Measurements from ENCODE around the gene CEP162.

DNA sequence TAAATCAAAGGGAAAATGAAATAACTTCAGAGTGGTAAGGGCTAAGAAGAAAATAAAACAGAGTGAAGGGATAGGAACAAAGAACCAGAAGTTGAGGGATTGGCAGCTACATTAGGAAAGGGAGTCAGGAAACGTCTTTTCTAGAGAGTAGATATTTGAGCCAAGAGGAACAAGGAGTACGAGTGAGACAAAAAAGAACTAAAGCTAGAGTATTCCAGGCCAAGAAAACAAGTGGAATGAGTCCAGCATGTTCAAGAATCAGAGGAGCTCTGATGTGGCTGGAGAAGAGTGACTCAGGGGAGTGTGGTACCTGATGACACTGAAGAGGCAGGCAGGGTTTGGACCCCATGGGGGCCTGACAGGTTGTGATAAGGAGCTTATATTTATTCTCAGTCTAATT is 66.3 kb downstream of the CEP162 start:
- TF ChIP-seq, protein P1, sequence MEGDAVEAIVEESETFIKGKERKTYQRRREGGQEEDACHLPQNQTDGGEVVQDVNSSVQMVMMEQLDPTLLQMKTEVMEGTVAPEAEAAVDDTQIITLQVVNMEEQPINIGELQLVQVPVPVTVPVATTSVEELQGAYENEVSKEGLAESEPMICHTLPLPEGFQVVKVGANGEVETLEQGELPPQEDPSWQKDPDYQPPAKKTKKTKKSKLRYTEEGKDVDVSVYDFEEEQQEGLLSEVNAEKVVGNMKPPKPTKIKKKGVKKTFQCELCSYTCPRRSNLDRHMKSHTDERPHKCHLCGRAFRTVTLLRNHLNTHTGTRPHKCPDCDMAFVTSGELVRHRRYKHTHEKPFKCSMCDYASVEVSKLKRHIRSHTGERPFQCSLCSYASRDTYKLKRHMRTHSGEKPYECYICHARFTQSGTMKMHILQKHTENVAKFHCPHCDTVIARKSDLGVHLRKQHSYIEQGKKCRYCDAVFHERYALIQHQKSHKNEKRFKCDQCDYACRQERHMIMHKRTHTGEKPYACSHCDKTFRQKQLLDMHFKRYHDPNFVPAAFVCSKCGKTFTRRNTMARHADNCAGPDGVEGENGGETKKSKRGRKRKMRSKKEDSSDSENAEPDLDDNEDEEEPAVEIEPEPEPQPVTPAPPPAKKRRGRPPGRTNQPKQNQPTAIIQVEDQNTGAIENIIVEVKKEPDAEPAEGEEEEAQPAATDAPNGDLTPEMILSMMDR (IDR thresholded peaks at IDR 0.05), result no peak
- TF ChIP-seq, protein P2, sequence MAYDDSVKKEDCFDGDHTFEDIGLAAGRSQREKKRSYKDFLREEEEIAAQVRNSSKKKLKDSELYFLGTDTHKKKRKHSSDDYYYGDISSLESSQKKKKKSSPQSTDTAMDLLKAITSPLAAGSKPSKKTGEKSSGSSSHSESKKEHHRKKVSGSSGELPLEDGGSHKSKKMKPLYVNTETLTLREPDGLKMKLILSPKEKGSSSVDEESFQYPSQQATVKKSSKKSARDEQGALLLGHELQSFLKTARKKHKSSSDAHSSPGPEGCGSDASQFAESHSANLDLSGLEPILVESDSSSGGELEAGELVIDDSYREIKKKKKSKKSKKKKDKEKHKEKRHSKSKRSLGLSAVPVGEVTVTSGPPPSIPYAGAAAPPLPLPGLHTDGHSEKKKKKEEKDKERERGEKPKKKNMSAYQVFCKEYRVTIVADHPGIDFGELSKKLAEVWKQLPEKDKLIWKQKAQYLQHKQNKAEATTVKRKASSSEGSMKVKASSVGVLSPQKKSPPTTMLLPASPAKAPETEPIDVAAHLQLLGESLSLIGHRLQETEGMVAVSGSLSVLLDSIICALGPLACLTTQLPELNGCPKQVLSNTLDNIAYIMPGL (CRISPR knock-in tag; IDR thresholded peaks at IDR 0.05), result no peak
- no peak for TF ChIP-seq ESRRA (CRISPR knock-in tag; IDR thresholded peaks at IDR 0.05; ENCODE audit: borderline replicate concordance)
- no peak for TF ChIP-seq ZNF317 (CRISPR knock-in tag; IDR thresholded peaks at IDR 0.05; ENCODE audit: borderline replicate concordance, low read depth)
- TF ChIP-seq ZNF263 (CRISPR knock-in tag; IDR thresholded peaks at IDR 0.05; ENCODE audit: low read depth), result no peak
- TF ChIP-seq, protein P3, sequence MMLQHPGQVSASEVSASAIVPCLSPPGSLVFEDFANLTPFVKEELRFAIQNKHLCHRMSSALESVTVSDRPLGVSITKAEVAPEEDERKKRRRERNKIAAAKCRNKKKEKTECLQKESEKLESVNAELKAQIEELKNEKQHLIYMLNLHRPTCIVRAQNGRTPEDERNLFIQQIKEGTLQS (CRISPR knock-in tag; conservative IDR thresholded peaks at IDR 0.05), result no peak
- TF ChIP-seq JUN (CRISPR knock-in tag; IDR thresholded peaks at IDR 0.05), result no peak
- TF ChIP-seq, protein P4, sequence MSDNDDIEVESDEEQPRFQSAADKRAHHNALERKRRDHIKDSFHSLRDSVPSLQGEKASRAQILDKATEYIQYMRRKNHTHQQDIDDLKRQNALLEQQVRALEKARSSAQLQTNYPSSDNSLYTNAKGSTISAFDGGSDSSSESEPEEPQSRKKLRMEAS (CRISPR knock-in tag; IDR thresholded peaks at IDR 0.05), result no peak
- no peak for TF ChIP-seq FOXJ3 (CRISPR knock-in tag; IDR thresholded peaks at IDR 0.05; ENCODE audit: borderline replicate concordance)

Measured in WTC11 (cell line).